ENCODE data around the gene HABP2.

The HABP2 gene

DNA sequence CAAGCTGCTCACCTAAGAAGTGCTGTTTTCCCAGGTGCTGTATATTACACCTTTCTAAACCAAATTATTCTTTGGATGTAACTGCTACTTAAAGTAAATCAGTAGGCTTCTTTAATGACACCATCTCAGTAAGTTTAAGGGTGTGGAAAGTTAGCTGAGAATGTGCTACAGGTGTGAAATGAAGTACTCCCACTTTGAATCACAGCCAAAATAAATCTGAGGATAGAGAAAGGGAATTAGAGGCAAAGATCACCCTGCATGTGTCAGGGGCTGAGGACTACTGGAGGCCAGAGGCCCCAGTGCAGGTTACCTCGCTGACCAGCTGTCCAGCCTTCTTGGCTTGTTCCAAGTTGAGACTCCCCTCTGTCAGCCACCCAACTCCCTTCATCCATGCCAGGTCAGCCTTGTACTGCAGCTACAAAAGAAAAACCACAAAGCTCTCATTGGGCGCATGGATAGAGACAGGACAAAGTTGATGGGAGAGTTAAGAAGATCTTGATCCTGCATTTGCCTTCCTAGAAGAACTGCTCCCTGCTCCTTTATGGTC lies 75.8 kb downstream of the HABP2 start:
- no peak for DNase-seq (ENCODE audit: low read depth, low spot score)

DNA sequence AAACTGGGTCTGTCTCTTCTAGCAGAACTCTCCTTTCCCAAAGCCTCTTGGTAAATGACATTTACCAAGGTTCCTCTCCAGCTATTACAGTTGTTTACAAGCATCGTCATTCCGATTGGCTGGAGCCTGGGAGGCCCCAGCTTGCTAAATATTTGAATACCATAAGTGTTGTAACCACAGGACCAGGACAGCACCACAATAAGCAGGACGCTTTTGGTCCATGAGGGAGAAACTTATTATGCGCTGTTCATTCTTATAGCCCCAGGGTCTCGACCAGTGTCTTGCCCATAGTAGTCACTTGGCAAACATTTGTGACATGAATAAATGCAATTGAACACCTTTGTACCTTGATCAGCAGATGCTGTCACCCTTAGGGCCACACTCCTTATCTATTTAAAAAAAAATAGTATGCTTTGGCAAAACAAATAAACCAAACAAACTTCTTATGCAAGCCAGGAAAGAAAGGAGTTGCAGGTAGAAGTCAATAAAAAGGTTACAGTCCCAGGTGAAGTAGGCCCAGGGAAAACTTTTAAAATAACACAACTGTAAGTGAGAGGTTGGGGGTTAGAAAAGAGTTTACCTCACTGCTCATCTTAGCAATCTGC lies 78.2 kb downstream of the HABP2 start:
- no peak for DNase-seq (ENCODE audit: low read depth, low spot score)

DNA sequence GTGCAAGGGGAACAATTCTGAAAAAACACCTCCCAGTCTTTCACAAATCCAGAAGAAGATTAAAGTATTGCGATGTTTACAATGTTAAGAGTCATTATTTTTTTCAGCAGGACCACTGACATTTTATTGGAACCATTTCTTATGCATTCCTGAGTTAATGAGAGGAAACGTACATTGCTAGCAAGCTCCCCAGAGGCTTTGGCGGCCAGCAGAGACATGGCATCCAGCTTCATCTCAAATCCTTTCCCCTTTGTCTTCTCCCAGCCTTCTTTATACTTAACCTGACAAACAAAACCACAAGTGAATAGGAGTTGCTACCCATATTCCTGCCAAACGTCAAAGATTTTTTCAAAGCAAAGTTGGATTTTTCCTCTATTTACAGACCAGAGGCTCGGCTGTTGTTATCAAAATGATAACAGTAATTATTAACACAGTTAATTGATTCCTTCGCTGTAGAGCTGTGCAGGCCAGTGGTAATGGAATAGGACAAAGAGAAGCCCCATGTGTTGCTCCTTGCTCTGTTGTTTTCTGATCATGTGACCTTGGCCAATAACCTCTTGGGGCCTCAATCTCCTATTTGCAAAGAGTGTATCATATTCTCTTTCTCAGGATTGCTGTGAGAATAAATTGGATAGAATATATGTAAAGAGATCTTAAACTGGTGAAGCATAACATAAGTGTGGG lies 79.0 kb downstream of the HABP2 start:
- DNase-seq (ENCODE audit: low read depth, low spot score), result no peak

All from smooth muscle cell of the brain vasculature (primary cell).